ENCODE data around the gene DND1. TPM values are rescaled to one million over a fixed set of nuclear protein-coding genes. Genes with fewer than 3 reads are reported as not detected.
A peak's percentile ranks its signal among the peaks of the same experiment; 100 is the strongest.

DND1 gene
- total and polyA plus RNA-seq, 4 donors: 0.29 to 0.92 (median 0.37) TPM; not detected in 1

GRCh38 chr5:140700177-140701144 lies 27.1 kb upstream of the DND1 start, which contains the start of gene ZMAT2:
ZMAT2 (plus strand) TSS chr5:140700447; CDS start chr5:140700461, 14 bp downstream.
- H3K4me1 ChIP-seq (ENCODE audit: control insufficient read depth in 4 of 4, insufficient read depth in 4 of 4, low read length in 3 of 4): peaks cover 0 to 15% (median 12%) of the 10 kb centered on the region in 4 donors
- peaks cover 17 to 72% (median 59%) of the 10 kb centered on the region in 4 donors for H3K36me3 ChIP-seq (ENCODE audit: control insufficient read depth in 4 of 4, insufficient read depth in 3 of 4, low read depth in 1 of 4, low read length in 3 of 4)
- H3K27me3 ChIP-seq (ENCODE audit: control insufficient read depth in 4 of 4, insufficient read depth in 4 of 4, low read length in 3 of 4): no peaks in the 10 kb centered on the region
- DNase-seq (ENCODE audit: low spot score): peak; percentile 89
- peak within 1 kb of the TSS; percentile 29 to 77 for H3K9ac ChIP-seq (ENCODE audit: low read depth in 1 of 2, low read length in 2 of 2)
- WGBS: 2% methylated on average over 44 of the region's 44 CpGs
- peak; percentile 99 for TF ChIP-seq YY1 (IDR thresholded peaks at IDR 0.05)
- peak; percentile 43 to 46 for TF ChIP-seq RXRA (IDR thresholded peaks at IDR 0.05)
- TF ChIP-seq, protein P1, sequence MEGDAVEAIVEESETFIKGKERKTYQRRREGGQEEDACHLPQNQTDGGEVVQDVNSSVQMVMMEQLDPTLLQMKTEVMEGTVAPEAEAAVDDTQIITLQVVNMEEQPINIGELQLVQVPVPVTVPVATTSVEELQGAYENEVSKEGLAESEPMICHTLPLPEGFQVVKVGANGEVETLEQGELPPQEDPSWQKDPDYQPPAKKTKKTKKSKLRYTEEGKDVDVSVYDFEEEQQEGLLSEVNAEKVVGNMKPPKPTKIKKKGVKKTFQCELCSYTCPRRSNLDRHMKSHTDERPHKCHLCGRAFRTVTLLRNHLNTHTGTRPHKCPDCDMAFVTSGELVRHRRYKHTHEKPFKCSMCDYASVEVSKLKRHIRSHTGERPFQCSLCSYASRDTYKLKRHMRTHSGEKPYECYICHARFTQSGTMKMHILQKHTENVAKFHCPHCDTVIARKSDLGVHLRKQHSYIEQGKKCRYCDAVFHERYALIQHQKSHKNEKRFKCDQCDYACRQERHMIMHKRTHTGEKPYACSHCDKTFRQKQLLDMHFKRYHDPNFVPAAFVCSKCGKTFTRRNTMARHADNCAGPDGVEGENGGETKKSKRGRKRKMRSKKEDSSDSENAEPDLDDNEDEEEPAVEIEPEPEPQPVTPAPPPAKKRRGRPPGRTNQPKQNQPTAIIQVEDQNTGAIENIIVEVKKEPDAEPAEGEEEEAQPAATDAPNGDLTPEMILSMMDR (IDR thresholded peaks at IDR 0.05; ENCODE audit: low read depth, low read length, missing input control): no peak
- TF ChIP-seq, protein P2, sequence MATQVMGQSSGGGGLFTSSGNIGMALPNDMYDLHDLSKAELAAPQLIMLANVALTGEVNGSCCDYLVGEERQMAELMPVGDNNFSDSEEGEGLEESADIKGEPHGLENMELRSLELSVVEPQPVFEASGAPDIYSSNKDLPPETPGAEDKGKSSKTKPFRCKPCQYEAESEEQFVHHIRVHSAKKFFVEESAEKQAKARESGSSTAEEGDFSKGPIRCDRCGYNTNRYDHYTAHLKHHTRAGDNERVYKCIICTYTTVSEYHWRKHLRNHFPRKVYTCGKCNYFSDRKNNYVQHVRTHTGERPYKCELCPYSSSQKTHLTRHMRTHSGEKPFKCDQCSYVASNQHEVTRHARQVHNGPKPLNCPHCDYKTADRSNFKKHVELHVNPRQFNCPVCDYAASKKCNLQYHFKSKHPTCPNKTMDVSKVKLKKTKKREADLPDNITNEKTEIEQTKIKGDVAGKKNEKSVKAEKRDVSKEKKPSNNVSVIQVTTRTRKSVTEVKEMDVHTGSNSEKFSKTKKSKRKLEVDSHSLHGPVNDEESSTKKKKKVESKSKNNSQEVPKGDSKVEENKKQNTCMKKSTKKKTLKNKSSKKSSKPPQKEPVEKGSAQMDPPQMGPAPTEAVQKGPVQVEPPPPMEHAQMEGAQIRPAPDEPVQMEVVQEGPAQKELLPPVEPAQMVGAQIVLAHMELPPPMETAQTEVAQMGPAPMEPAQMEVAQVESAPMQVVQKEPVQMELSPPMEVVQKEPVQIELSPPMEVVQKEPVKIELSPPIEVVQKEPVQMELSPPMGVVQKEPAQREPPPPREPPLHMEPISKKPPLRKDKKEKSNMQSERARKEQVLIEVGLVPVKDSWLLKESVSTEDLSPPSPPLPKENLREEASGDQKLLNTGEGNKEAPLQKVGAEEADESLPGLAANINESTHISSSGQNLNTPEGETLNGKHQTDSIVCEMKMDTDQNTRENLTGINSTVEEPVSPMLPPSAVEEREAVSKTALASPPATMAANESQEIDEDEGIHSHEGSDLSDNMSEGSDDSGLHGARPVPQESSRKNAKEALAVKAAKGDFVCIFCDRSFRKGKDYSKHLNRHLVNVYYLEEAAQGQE (IDR thresholded peaks at IDR 0.05): peak; percentile 78
- TF ChIP-seq, protein P3, sequence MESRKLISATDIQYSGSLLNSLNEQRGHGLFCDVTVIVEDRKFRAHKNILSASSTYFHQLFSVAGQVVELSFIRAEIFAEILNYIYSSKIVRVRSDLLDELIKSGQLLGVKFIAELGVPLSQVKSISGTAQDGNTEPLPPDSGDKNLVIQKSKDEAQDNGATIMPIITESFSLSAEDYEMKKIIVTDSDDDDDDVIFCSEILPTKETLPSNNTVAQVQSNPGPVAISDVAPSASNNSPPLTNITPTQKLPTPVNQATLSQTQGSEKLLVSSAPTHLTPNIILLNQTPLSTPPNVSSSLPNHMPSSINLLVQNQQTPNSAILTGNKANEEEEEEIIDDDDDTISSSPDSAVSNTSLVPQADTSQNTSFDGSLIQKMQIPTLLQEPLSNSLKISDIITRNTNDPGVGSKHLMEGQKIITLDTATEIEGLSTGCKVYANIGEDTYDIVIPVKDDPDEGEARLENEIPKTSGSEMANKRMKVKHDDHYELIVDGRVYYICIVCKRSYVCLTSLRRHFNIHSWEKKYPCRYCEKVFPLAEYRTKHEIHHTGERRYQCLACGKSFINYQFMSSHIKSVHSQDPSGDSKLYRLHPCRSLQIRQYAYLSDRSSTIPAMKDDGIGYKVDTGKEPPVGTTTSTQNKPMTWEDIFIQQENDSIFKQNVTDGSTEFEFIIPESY (IDR thresholded peaks at IDR 0.05): peak; percentile 77
- TF ChIP-seq TAF1 (conservative IDR thresholded peaks at IDR 0.05): peak; percentile 79
- peak; percentile 45 for TF ChIP-seq MAX (IDR thresholded peaks at IDR 0.05)
- peak; percentile 26 to 27 for TF ChIP-seq JUND (IDR thresholded peaks at IDR 0.05)
- no peak for TF ChIP-seq FOXA2 (IDR thresholded peaks at IDR 0.05)
- no peak for TF ChIP-seq NR2F2 (IDR thresholded peaks at IDR 0.05)
- TF ChIP-seq HNF4G (IDR thresholded peaks at IDR 0.05): no peak
- peak in 1 of 2 donors; percentile 85 for TF ChIP-seq GABPA (IDR thresholded peaks at IDR 0.05 in 1 of 2, conservative IDR thresholded peaks at IDR 0.05 in 1 of 2)
- no peak for TF ChIP-seq FOXA1 (IDR thresholded peaks at IDR 0.05)
- TF ChIP-seq HNF4A (conservative IDR thresholded peaks at IDR 0.05): peak in 1 of 2 donors; percentile 47
- peak in 1 of 2 donors; percentile 31 for TF ChIP-seq EGR1 (IDR thresholded peaks at IDR 0.05; ENCODE audit: low read depth in 2 of 2)
- peak in 1 of 2 donors; percentile 57 for TF ChIP-seq RAD21 (IDR thresholded peaks at IDR 0.05)
- TF ChIP-seq ATF3 (IDR thresholded peaks at IDR 0.05): peak; percentile 31
- TF ChIP-seq SP1 (IDR thresholded peaks at IDR 0.05): peak; percentile 71
- peak within 1 kb of the TSS in 1 of 2 donors; percentile 26 for H3K27ac ChIP-seq (ENCODE audit: low read depth in 1 of 2, low read length in 2 of 2)
- peak within 1 kb of the TSS; percentile 70 to 71 (median 70) for H3K4me3 ChIP-seq (ENCODE audit: low read depth in 1 of 3, low read length in 3 of 3)
- no peaks in the 10 kb centered on the region for H3K9me3 ChIP-seq (ENCODE audit: control insufficient read depth in 4 of 4, low read length in 3 of 4)

Data from liver (tissue), 9 donors.